HG02981 (cell line): ENCODE measurements around the gene FCGR3A.

ENCODE experiments used
- ATAC-seq: cut with Tn5 transposase; IDR thresholded peaks from one replicate; pipeline ENCODE4 v1.9.1; 2021; ENCODE audit warnings: mild to moderate bottlenecking, moderate library complexity; ENCODE audit not compliant: unreplicated experiment

FCGR3A gene

DNA sequence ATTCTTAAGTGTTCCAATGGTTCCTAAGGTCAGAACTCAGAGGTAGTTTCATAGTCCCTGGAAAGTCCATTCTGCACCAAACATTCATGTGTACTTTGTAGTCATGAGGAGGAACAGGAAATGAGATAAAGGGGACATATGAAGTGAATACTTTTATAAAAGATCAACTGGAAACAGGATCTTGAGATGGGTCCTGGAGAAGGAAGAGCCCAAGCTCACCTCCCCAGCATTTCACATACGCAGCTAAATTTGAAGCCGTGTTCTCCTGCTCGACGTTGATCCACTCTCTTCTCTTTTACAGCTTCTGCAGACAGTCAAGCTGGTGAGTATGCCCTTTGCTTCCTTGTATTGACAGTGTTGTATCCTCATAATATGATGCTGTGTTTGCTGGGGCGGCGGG, 43.9 kb downstream of the FCGR3A start:
- ATAC-seq, result no peak

DNA sequence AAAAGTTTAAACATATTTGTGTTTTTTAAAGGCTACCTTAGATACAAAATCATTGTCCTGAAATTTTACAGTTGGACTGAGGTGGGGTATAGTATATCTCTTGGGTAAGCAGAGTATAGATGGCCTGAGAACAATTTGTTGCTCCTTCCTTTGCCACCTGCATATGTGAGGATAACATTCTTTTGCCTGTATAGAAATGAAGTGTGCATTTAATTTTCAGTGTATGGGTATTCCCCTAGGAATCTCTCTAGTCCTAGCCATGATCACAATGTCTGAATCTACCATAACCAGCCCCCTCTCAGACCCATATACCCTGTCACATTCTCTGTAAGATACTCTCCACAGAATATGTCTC, 46.2 kb downstream of the FCGR3A start:
- ATAC-seq, result no peak

DNA sequence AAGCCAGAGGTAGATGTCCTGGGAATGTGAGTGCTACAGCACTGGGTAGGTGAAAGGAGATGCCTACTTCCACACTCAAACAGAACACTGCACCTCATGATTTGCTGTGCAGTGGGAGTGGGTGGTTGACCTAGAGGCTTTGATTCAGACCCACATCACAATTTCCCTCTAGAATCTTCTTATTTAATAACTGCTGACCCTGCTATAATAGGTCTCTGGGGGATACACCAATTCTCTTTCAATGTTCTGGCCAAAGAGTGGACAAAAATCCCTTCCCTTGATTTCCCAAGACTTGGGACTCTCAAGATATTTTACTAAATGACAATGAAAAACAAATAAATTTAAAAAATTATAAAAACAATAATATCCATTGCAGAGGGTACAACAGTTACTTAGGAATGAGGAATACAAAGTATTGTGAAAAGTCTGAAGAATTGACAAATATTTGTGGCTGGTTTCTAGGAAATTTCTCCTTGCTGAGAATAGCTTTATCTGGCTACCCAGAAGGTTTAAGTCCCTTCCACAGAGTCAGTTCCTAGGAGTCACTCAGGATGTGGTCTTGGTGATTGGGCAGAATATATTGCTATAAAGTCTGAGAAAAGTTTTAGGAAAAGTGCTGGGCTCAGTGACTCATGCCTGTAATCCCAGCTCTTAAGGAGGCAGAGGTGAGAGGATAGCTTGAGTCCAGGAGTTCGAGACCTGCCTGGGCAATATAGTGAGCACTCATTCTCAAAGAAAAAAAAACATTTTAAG, 46.8 kb downstream of the FCGR3A start:
- no peak for ATAC-seq

DNA sequence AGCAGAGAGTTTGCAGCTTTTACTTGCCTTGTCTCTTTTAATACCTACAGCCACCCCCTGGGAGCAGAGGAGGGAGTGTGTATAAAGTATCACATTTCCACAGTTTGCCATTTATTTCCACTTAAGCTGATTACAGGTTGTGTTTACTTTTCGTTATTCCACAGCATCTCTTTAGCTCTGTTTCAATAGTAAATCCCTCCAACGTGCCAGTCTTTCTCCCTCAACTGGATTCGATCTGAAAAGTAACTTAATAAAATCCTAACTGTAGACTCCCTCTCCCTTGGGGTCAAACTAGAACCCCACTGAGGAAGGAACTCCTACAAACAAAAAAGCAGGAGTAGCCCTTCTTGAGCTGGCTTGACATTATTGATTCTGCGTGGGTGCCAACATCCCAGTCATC, 47.4 kb downstream of the FCGR3A start:
- no peak for ATAC-seq

DNA sequence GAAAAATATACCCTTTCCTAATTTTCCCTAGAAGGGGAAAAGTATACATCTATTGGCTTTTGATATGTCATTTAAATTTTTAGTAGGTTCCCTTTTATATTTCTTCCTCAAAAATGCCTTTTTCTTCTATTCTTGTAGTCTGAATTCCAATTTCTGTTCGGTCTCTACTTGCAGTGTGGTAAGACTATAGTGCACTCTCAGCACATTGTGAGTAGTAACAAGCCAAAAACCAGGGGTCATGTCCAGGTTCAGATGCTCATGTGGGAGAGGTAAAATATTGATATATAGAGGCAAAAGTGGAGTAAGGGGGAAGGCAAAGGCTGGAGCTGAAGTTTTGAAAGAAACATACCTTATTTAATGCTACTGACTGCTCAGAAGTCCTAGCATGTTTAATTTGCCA, 48.4 kb downstream of the FCGR3A start:
- ATAC-seq, result no peak

DNA sequence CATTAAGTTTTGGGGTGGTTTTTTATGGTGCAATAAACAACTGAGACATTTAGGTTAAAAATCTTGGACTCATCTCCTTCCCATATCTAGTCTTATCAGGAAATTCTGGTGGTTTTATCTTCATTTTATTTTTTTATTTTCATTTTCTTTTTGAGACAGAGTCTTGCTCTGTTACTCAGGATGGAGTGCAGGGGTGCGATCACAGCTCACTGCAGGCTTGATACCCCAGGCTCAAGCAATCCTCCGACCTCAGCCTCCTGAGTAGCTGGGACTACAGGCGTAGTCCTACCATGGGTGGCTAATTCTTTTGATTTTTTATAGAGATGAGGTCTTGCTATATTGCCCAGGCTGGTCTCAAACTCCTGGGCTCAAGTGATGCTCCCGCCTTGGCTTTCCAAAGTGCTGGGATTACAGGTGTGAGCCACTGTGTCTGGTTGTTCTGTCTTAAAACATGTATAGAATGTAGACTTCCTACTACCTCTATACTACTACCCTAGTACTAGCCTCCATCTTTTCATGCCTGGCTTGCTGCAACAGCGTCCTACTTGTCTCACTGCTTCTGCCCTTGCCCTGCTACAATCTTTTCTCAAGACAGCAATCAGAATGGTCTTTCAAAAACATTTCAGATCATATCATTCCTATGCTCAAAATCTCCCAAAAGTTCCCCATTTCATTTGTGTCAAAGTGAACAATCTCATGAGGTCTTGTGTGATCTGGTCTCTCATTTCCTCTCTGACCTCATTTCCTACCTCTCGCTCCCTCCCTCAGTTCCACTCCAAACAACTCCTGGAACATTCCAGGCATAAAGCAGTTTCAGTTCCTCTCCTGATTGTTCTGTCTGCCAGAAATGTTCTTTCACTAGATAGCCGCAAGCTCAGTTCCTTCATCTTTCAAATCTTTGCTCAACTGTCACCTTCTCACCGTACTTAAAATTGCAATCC, 50.2 kb downstream of the FCGR3A start:
- ATAC-seq, result no peak

DNA sequence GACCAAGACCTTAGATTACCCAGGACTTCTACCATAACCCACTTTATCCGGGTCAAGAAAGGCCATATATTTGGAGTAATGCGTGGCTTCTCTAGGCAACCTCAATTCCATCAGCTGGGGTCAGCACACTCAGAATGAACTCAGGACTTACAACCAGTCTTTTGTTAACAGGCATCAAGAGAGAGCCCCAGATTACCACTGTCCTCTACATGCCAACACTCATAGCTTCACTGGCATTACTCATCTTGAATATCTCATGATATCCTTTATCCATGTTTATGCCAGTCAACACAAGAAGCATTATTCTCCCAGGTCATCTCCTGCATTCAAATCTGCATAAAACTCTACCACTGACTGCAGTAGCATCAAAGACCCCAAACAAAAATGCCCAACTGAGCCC, 51.0 kb downstream of the FCGR3A start:
- no peak for ATAC-seq

DNA sequence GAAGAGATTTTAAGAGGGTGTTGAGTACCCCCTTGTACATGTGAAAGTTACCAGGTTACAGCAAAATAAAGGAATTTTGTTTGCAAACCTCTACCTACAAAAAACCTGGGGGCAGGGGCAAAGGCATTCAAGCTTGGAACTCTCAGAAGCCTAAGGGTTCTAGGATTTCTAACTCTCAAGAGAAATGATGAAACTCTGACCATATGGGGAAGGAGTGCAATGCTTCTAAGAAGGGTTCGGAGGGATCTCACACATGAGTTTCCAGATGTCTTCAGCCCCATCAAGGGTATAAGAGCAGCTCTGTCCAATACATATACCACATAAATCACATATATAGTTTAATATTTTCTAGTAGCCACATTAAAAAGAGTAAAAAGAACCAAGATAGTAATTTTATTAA, 51.7 kb downstream of the FCGR3A start:
- no peak for ATAC-seq

DNA sequence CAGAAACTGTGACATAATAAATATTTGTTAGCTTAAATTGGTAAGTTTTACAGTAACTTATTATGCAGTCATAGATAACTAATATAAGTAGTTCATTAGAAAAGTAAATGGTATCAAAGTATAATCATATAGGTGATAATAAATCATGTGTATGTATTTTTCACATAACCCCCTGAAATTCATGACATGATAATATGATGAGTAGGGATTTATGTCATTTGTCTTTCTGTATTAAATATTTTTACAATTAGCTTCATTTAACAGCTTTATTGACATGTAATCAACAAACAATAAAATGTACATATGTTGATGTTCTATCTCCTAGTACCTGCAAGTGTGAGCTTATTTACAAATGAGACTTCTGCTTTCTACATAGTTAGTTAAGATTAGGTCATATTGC, 54.1 kb downstream of the FCGR3A start:
- no peak for ATAC-seq

DNA sequence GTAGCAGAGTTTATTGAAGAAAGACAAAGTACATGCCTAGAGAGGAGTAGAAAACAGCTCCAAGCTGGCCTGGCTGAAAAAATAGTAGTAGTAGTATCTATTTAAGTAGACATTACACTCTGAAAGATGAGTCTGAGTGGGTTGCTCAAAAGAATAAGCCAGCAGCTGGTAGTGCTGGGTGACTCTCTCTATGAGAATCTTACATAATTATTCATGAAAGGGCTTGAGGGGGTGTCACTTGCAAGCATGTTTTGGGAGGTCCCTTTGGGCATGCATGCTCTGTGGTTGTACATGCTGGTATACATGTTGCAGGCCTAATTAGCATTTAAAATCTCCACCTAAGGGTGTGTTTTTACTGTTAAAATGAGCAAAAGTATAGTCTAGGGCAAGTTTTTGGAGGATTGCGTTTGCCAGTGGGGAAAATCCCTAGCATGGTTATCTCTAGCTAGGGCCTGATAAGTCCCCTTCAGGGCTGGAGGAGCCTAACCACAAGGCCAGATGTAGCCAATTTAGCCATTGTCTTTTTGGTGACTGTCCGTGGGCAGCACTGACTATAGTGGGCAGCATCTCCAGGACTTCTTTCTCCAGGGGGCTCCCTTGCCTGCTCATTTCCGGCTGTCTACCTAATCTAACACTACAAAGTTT, 55.4 kb downstream of the FCGR3A start:
- no peak for ATAC-seq

DNA sequence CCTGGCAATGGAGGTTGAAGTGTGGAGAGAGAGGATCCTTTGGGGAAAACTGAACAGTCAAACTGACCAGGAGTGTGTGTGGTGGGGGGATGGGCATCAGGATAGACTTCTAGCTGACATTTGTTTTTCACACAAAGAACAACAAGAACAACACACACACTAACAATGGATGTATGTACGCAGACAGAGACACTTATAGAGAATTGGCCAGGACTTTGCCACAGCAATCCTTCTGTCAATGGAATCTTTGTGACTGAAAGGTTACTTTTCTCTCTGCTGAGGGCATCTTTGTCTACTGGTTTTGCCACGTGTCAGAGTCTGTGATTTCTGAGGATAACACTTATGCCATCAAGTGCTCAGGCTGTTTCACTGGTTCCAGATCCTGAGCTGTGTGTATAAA, 56.8 kb downstream of the FCGR3A start:
- ATAC-seq, result no peak
